PC-9 (cell line): Measurements from ENCODE around the gene VANGL1. TPM values are rescaled to one million over a fixed set of nuclear protein-coding genes. Genes with fewer than 3 reads are reported as not detected.

ENCODE experiments used
- BruUV-seq: library from RNA; stranded (reverse); fragments of 400-500 nt; replicated peaks from 2 replicates; lab custom pipeline; 2021; lab: Mats Ljungman, UMichigan
- CTCF ChIA-PET: fragments of 300-600 bp; sonication (Branson Sonifier 250); formaldehyde crosslinking; loops from one replicate; lab custom pipeline; 2022; ENCODE audit warnings: antibody characterized with exemption; lab: Charles Lee
- POLR2A ChIA-PET: fragments of 300-600 bp; sonication (Branson Sonifier 250); formaldehyde crosslinking; loops from one replicate; lab custom pipeline; 2022; ENCODE audit warnings: antibody characterized with exemption; ENCODE audit not compliant: unreplicated experiment; lab: Charles Lee
- DNase-seq, 2 experiments: peaks; one replicate each; pipeline versions ENCODE4 v3.0.0 to v3.0.0-alpha.2; 2015 to 2022; ENCODE audit warnings: mixed read lengths in 1 of 2
- H2AFZ ChIP-seq: fragments of 200-600 bp; sonication (generic); 2 replicates; pipeline ENCODE4 v1.8.1; 2017; ENCODE audit warnings: antibody characterized with exemption
- H3F3A ChIP-seq: fragments of 200-600 bp; sonication (generic); 2 replicates; pipeline ENCODE4 v1.8.1; 2017; ENCODE audit warnings: antibody characterized with exemption, mild to moderate bottlenecking, low read depth; ENCODE audit not compliant: insufficient read depth
- H3K27ac ChIP-seq: fragments of 200-600 bp; sonication (generic); 2 replicates; pipeline ENCODE4 v1.6.1; 2016; ENCODE audit warnings: mixed run types
- H3K27me3 ChIP-seq: fragments of 200-600 bp; sonication (generic); 2 replicates; pipeline ENCODE4 v1.6.1; 2016; ENCODE audit warnings: low read depth, mixed run types; ENCODE audit not compliant: insufficient read depth
- H3K36me3 ChIP-seq: fragments of 200-600 bp; sonication (generic); 2 replicates; pipeline ENCODE4 v1.6.1; 2016; ENCODE audit warnings: low read depth, mixed run types
- H3K4me1 ChIP-seq: fragments of 200-600 bp; sonication (generic); replicated peaks from 2 replicates; pipeline ENCODE4 v1.6.1; 2016; ENCODE audit warnings: mixed run types; ENCODE audit not compliant: insufficient read depth
- H3K4me2 ChIP-seq: fragments of 200-600 bp; sonication (generic); 2 replicates; pipeline ENCODE4 v1.6.1; 2017; ENCODE audit warnings: mixed run types
- H3K4me3 ChIP-seq: fragments of 200-600 bp; sonication (generic); 2 replicates; pipeline ENCODE4 v1.6.1; 2016; ENCODE audit warnings: mixed run types
- H3K79me2 ChIP-seq: fragments of 200-600 bp; sonication (generic); 2 replicates; pipeline ENCODE4 v1.6.1; 2017; ENCODE audit warnings: low read depth, mixed run types
- H3K9me2 ChIP-seq: fragments of 200-600 bp; sonication (generic); 2 replicates; pipeline ENCODE4 v1.8.1; 2017; ENCODE audit warnings: mild to moderate bottlenecking; ENCODE audit not compliant: insufficient read depth
- H3K9me3 ChIP-seq: fragments of 200-600 bp; sonication (generic); 2 replicates; pipeline ENCODE4 v1.8.1; 2016; ENCODE audit warnings: low read depth; ENCODE audit not compliant: insufficient read depth
- H4K20me1 ChIP-seq: fragments of 200-600 bp; sonication (generic); 2 replicates; pipeline ENCODE4 v1.8.1; 2017; ENCODE audit not compliant: insufficient read depth
- EZH2 ChIP-seq: fragments of 200-600 bp; sonication (generic); IDR thresholded peaks from 2 replicates; pipeline ENCODE4 v1.8.0; 2017; ENCODE audit warnings: antibody characterized with exemption, low read depth
- intact Hi-C: fragments of 100-400 bp; cut with micrococcal nuclease; formaldehyde crosslinking; loops from one replicate; pipeline ENCODE4 v1.10.0; 2022; ENCODE audit not compliant: unreplicated experiment
- total RNA-seq: library from RNA; stranded (reverse); gene quantifications from 2 replicates; pipeline ENCODE4 v1.2.3, GENCODE V29; 2021
- TF ChIP-seq, protein P1 (sequence below): fragments of 200-600 bp; sonication (generic); conservative IDR thresholded peaks from 2 replicates; pipeline ENCODE4 v1.6.1; 2017; ENCODE audit warnings: mixed run types, antibody characterized with exemption, mild to moderate bottlenecking, moderate library complexity

VANGL1 gene
- total RNA-seq, 1 experiment from 2014 or later, result 43.0 TPM

DNA sequence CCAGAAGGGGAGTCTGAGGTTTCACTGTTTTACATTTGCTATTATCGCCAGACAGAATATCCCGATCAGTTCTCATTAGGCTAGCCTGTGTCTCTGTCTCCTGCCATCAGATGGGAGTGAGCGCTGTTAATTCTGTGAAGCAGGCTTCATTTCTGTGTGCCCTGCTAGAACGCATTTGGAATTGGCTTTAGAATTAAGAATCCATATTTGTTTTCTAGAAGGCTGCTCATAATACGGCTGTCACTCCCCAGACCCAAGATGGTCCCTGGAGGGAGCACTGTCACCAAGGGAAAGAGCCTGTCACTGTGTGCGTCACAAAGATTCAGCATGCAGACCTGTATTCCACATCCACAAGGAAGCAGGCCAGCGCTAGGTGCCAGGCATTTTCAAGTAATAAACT lies 77.5 kb downstream of the VANGL1 start:
- Histone ChIP-seq H3F3A (peaks cover 19% of the 10 kb centered on the region), H3K27ac (no peak overlapping the region), H3K9me2 (no peaks in the 10 kb centered on the region), H2AFZ (no peak overlapping the region), H3K4me1 (peaks cover 25% of the 10 kb centered on the region), H3K27me3 (no peaks in the 10 kb centered on the region), H3K36me3 (no peaks in the 10 kb centered on the region), H3K9me3 (peaks cover 6% of the 10 kb centered on the region), H3K79me2 (no peaks in the 10 kb centered on the region), H4K20me1 (no peaks in the 10 kb centered on the region), H3K4me3 (no peak overlapping the region), H3K4me2 (no peak overlapping the region)
- intact Hi-C loops, result no loop called here
- CTCF ChIA-PET, result no interaction called here
- TF ChIP-seq, protein P1, sequence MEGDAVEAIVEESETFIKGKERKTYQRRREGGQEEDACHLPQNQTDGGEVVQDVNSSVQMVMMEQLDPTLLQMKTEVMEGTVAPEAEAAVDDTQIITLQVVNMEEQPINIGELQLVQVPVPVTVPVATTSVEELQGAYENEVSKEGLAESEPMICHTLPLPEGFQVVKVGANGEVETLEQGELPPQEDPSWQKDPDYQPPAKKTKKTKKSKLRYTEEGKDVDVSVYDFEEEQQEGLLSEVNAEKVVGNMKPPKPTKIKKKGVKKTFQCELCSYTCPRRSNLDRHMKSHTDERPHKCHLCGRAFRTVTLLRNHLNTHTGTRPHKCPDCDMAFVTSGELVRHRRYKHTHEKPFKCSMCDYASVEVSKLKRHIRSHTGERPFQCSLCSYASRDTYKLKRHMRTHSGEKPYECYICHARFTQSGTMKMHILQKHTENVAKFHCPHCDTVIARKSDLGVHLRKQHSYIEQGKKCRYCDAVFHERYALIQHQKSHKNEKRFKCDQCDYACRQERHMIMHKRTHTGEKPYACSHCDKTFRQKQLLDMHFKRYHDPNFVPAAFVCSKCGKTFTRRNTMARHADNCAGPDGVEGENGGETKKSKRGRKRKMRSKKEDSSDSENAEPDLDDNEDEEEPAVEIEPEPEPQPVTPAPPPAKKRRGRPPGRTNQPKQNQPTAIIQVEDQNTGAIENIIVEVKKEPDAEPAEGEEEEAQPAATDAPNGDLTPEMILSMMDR, result no peak
- TF ChIP-seq EZH2, result no peak
- BruUV-seq, result no TSS peak
- DNase-seq, result no peak
- POLR2A ChIA-PET, result no interaction called here

DNA sequence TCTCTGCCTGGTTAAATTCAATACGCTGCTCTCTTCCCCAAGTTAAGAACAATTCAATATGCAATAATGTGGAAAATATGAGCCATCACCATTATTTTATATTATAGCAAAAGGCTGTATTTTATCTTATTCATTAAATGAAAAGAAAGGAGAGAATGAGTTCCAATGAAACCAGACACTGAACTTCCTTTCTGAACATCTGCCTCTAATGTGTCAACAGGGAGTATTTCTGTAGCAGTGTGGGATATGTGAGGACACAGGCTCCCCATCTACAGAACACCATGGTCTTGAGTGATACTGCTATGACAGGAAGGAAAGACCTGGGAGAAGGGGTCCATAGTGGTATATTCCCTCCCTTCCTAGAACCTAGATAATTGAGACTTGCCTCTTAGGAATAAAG lies 80.5 kb downstream of the VANGL1 start:
- Histone ChIP-seq H3K27me3 (no peaks in the 10 kb centered on the region), H3K27ac (no peak overlapping the region), H3K79me2 (no peaks in the 10 kb centered on the region), H3F3A (peaks cover 3% of the 10 kb centered on the region; the same call in 1 of the 2 replicates), H2AFZ (no peak overlapping the region), H3K36me3 (no peaks in the 10 kb centered on the region), H4K20me1 (no peaks in the 10 kb centered on the region), H3K4me1 (peaks cover 6% of the 10 kb centered on the region), H3K4me3 (no peak overlapping the region), H3K9me2 (no peaks in the 10 kb centered on the region), H3K4me2 (no peak overlapping the region), H3K9me3 (peaks cover 6% of the 10 kb centered on the region)
- DNase-seq, result no peak
- ChIA-PET CTCF (no interaction called here), POLR2A (no interaction called here)
- intact Hi-C loops, result no loop called here
- no peak for TF ChIP-seq EZH2
- TF ChIP-seq, protein P1, result no peak
- no TSS peak for BruUV-seq

DNA sequence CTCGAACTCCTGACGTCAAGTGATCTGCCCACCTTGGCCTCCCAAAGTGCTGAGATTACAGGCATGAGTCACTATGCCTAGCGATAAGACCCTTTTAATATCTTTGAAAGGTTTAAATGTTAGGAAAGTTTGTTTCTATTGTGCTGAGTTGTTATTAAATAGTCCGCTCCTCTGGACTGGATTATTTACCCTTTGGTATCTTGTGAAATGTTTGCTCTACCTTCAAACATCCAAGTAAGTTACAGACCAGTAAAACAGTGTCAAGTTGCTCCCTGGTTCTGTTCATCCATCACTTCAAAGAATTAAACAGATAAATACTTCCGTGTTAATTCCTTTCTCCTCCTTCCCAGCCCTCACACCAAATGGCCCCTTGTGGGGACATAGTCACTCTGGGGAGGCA lies 82.0 kb downstream of the VANGL1 start:
- Histone ChIP-seq H3K9me3 (no peaks in the 10 kb centered on the region), H3K9me2 (no peaks in the 10 kb centered on the region), H3K27ac (no peak overlapping the region), H3K36me3 (no peaks in the 10 kb centered on the region), H3K79me2 (no peaks in the 10 kb centered on the region), H3F3A (peaks cover 18% of the 10 kb centered on the region; the same call in 1 of the 2 replicates), H3K27me3 (no peaks in the 10 kb centered on the region), H4K20me1 (no peaks in the 10 kb centered on the region), H3K4me3 (no peak overlapping the region), H3K4me1 (peaks cover 21% of the 10 kb centered on the region), H2AFZ (no peak overlapping the region), H3K4me2 (no peak overlapping the region)
- no peak for DNase-seq
- CTCF ChIA-PET, result no interaction called here
- BruUV-seq, result no TSS peak
- POLR2A ChIA-PET, result no interaction called here
- intact Hi-C loops, result no loop called here
- TF ChIP-seq, protein P1, result no peak
